HG03342 (cell line): ENCODE measurements around the gene SBK2.
A peak's percentile ranks its signal among the peaks of the same experiment; 100 is the strongest.

Source experiments
- ATAC-seq: cut with Tn5 transposase; IDR thresholded peaks from one replicate; pipeline ENCODE4 v1.9.1; 2021; ENCODE audit warnings: mild to moderate bottlenecking, moderate library complexity; ENCODE audit not compliant: unreplicated experiment

SBK2 gene

DNA sequence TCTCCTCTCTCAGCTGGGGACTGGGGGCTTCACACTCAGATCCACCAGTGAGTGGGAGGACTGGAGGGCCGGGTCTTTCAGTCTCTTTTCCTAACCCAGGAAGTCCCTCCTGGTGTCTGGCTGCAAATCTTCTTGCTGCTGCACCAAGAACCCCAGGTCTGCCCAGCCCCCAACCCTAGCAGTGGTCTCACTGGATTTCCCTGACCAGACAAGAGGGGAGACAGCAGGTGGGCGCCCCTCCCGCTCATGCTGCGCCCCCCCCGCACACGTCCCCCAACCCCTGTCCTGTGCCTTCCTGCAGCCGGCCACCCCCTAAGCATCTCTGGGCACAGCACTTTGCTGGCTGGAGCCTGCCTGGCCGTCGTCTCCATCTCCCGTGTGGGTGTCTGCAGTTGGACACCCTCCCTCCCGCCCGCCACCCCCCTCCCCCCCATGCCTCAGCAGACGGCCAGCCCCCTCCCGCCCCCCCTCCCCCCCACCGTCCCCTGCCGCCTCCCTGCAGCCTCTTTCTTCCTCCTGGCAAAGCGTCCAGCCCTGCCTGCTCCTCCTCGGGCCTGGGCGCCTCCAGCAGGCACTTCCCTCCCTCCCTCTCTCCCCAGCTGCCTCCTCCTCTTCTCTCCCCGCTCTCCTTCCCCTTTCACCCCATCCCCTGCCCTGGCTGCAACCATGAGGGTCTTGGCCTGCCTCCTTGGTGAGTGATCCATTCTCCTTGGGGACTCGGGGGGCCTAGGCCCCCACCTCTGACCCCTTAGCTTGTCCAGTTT lies 48.8 kb downstream of the SBK2 start, which contains the start of gene SSC5D:
Gene SSC5D, plus strand, starts transcription at position 513 of the 764 bp plus-strand sequence. Its CDS starts 154 bp downstream, at position 667.
- ATAC-seq, result no peak

DNA sequence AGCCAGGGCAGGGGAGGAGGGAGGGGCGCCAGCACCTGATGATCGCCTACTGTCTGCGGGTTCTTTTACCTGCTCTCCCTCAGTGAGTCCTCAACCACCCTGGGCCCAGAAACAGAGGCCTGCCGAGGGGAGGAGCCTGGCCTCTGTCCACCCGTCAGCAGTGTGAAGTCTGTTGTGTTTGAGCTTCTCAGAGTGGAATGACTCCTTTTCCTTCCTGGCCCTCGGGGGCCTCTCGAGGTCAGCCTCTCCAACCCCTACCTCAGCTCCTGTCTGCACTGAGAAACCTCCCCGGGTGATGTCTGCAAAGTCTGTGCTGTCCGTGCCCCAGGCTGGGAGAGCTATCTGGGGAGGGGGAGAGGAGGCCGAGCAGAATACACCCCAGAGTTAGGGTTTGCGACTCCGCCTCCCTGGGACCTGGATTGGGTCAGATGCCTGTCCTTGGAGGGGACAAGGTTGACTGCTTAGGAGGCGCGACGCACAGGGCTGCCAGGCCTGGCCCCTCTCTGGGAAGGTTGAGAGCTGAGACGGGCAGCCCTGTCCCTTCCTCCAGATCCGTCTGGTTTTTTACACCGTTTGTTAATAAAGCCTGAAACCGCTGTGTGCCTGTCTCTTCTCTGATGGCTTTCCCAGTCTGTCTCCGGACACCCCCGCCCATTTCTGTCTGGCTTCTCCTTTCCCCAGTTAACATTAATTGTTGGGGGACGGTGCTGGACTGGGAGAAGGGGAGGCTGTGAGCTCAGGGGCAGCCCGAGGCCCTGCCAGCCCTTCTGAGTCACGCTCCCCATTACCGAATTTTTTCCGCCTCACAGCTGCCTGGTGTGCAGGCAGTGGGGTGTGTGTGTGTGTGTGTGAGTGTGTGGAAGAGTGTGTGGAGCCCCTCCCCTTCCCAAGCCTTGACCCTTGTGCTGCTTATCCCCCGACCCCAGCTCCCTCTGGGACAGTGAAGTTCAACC lies 49.7 kb downstream of the SBK2 start:
- no peak for ATAC-seq

DNA sequence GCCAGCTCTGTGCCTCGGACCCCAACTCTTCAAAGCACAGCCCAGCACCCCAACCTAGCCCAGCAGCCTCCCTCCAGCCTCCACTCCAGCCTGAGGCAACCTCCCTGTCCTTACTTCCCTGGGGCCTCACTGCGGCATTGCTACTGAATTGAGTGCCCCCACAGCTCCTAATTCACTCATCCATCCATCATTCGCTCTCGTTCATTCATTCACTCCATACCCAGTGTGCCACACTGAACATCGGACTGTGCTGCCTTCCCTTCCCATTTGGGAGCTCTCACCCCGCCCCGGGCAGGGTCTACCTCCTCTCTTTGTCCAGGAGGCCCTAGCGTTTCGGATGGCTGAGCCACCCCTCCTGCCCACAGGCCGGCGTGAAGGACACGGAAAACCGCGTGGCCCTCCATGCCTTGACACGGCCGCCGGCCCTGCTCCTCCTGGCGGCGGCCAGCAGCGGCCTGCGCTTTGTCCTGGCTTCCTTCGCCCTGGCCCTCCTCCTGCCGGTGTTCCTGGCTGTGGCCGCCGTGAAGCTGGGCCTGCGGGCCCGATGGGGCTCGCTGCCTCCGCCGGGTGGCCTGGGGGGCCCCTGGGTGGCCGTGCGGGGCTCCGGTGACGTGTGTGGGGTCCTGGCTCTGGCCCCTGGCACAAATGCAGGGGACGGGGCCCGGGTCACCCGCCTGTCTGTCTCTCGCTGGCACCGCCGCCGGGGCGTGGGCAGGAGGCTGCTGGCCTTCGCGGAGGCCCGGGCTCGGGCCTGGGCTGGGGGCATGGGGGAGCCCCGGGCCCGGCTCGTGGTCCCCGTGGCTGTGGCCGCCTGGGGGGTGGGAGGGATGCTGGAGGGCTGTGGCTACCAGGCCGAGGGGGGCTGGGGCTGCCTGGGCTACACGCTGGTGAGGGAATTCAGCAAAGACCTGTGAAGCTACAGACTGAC lies 50.6 kb downstream of the SBK2 start:
- ATAC-seq, result no peak

DNA sequence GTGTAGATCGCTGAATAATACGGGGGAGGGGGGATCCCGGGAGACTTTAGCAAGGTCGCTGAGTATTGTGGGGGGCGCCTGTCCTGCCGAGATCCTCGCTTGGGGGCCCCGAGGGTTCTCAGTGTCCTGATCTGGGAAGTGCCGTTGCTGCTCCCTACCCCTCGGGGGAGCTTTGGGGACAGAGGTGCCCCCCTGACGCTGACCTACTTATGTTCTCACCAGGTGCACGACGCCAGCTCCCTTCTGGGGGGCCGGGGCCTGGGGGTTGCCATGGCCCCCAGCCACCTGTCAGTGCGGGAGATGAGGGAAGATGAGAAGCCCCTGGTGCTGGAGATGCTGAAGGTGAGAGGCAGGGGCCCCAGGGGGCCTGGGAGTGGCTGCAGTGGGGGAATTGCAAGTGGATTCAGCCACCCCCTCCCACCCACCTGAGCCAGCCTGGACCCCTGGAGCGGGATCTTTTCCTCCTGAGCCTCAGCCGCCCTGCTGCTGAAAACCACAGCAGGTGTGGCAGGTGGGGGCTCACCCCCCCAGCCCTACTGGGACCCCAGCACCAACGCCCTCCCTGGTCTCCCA lies 51.4 kb downstream of the SBK2 start:
- ATAC-seq, result no peak

DNA sequence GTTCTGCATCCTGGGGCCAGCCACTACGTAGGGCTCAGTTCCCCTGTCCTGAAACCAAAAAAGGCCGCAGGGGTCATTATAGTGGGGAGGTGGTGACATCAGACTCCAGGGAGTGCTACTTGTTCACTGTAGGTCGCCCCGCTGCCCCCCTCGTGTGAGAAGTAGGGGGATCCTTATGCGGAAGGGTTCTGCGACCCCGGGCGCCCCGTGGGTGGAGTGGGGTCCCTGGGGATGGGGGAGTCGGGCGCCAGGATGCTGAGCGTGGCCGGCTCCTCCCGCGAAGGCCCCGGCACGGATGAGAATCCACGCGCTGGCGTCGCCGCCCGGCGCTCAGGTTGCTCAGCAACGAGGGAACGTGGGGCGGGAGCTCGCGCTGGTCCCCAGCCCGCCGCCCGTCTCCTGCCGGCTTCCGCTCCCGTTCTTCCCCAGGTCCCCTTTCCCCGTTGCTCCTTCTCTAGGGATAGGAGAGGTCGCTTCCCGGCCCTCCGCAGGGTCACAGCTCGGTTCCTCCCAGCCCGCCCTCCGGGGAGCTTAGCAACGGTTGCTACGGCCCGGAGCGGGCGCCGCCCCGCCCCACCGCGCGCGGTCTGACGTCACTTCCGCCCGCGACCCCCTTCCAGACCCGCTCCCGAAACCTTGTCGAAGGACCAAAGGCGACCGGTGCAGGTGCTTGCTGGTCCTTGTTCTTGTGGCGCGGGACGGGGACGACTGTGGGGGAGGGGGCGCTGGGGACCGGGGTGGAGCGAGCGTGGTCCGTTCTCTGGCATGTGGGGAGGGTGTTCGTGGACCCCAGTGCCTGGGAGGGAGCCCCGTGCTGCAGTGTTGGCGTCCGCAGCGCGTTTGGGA lies 52.1 kb downstream of the SBK2 start, which contains the start of gene NAT14:
Gene NAT14, plus strand, starts transcription at position 596 of the 846 bp plus-strand sequence. CDS start 521 bp downstream, outside the sequence.
- ATAC-seq, result peak; percentile 54

DNA sequence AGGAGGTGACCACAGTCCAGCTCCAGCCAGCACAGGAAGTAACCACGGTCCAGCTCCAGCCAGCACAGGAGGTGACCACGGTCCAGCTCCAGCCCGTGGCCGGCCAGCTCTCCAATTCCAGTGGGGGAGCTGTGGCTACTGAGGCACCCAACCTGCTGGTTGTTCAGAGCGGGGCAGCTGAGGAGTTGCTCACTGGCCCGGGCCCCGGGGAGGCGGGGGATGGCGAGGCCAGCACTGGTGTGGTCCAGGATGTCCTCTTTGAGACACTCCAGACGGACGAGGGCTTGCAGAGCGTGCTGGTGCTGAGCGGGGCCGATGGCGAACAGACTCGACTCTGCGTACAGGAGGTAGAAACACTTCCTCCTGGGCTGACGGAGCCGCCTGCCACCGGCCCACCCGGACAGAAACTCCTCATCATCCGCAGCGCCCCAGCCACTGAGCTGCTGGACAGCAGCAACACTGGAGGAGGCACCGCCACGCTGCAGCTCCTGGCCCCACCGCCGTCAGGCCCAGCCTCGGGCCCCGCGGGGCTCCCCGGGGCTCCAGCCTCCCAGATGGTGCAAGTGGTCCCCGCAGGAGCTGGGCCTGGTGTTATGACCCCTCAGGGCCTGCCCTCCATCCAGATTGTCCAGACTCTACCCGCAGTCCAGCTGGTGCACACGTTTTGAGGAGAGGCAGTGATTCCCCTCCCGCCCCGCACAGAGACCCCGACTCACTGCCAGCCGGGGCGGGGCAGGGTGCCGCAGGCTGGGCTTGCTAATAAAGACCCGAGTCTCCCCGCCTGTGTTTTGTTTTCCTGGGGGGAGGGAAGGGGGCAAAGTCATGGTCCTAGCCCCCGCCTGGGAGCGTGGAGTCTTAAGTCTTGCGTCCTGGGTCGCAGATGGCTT lies 53.0 kb downstream of the SBK2 start:
- no peak for ATAC-seq

DNA sequence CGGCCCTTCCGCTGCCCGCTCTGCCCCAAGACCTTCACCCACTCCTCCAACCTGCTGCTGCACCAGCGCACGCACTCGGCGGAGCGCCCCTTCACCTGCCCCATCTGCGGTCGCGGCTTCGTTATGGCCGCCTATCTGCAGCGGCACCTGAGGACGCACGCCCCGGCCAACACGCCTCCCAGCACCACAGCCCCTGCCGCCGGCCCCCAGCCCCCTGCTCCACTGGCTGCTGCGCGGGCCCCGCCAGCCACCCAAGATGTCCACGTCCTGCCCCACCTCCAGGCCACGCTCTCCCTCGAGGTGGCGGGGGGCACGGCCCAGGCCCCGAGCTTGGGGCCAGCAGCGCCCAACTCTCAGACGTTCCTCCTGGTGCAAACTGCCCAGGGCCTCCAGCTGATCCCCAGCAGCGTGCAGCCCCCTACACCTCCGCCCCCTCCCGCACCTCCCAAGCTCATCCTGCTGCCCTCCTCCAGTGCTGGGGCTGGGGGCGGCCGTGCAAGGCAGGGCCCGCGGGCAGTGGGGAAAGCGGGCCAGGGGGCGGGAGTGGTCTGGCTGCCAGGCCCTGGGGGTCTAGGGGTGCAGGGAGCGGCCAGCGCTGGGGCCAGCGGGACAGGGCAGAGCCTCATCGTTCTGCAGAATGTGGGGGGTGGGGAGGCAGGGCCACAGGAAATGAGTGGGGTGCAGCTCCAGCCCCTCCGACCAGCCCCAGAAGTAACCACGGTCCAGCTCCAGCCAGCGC lies 53.8 kb downstream of the SBK2 start:
- no peak for ATAC-seq

DNA sequence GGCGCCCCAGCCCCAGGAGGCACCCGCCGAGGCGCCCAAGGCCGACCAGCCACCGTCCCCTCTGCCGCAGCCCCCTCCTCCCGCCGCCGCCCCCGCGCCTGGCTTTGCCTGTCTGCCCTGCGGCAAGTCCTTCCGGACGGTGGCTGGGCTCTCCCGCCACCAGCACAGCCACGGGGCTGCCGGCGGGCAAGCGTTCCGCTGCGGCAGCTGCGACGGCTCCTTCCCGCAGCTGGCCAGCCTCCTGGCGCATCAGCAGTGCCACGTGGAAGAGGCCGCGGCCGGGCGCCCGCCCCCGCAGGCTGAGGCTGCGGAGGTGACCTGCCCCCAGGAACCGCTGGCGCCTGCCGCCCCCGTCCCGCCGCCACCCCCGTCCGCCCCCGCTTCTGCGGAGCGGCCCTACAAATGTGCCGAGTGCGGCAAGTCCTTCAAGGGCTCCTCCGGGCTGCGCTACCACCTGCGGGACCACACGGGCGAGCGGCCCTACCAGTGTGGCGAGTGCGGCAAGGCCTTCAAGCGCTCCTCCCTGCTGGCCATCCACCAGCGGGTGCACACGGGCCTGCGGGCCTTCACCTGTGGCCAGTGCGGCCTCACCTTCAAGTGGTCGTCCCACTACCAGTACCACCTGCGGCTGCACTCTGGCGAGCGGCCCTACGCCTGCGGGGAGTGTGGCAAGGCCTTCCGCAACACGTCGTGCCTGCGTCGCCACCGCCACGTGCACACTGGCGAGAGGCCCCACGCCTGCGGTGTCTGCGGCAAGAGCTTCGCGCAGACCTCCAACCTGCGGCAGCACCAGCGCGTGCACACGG lies 54.6 kb downstream of the SBK2 start:
- no peak for ATAC-seq

DNA sequence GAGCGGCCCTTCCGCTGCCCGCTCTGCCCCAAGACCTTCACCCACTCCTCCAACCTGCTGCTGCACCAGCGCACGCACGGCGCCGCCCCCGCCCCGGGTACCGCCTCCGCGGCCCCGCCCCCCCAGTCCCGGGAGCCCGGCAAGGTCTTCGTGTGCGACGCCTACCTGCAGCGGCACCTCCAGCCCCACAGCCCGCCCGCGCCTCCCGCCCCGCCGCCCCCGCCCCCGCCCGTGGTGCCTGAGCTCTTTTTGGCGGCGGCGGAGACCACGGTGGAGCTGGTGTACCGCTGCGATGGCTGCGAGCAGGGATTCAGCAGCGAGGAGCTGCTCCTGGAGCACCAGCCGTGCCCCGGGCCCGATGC lies 55.2 kb downstream of the SBK2 start:
- no peak for ATAC-seq

DNA sequence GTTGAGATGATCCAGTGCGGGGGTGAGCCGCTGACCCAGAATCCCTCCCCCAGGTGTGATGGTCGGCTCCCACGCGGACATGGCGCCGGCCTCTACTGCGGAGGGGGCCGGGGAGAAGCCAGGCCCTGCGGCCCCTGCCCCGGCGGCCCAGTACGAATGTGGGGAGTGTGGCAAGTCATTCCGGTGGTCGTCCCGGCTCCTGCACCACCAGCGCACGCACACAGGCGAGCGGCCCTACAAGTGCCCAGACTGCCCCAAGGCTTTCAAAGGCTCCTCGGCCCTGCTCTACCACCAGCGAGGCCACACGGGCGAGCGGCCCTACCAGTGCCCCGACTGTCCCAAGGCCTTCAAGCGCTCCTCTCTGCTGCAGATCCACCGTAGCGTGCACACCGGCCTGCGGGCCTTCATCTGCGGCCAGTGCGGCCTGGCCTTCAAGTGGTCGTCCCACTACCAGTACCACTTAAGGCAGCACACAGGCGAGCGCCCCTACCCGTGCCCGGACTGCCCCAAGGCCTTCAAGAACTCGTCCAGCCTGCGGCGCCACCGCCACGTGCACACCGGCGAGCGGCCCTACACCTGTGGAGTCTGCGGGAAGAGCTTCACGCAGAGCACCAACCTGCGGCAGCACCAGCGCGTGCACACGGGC lies 55.7 kb downstream of the SBK2 start:
- ATAC-seq, result no peak

DNA sequence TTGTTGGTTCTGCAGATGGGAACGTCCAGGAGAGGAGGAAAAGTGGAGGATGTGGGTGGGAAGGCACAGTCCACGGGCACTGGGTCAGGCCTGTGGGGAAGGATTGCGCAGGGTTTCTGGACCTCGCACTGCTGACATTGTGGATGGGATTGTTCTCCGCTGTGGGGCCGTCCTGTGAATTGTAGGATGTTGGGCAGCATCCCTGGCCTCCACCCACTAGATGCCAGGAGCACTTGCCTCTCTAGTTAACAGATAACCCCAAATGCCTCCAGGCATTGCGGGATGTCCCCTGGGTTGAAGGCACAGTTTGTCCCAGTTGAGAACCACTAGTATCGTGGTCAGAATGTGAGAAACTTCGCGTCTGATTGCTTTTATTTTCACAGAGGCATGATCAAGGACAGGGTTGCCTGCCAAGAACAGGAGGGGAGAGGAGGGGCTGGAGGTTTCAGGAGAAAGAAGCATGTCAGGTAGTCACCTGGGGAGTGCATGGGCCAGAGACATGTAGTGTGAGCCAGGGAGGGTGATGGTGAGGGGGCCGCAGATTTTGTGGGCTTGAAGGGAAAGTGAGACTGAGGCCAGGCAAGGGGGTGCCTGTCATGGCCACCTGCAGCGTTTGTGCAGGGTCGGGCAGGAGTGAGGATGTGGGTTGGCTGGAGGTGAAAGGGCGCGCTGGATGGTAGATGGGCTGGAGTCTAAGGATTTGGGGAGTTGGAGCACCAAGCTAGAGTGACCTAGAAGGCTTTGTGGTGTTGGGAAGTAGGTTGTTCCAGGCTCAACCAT lies 57.3 kb downstream of the SBK2 start:
- ATAC-seq, result no peak

DNA sequence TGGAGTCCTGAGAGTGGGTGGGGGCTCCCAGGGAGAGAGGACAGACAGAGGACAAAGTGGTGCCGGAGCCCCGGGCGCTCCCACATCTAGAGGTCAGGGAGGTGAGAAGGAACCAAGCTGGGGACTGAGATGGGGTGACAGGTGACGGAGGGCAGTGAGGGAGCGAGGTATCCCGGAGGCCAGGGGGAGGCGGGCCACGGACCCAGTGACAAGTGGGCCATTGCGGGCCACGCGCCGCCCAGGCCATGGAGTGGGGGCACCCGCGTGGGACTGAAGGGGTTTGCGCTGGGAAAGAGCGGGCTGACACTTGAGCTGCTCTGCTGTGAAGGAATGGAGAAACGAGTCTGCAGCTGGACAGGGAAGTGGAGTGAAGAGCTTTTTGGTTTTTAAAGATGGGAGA lies 57.9 kb downstream of the SBK2 start:
- no peak for ATAC-seq
